Fibroblast of skin of left biceps (primary cell): Measurements from ENCODE around the gene LIG1.
A peak's percentile ranks its signal among the peaks of the same experiment; 100 is the strongest.

Source experiments
- DNase-seq, 2 experiments: peaks; one replicate each; pipeline ENCODE4 v3.0.0-alpha.2; 2013; ENCODE audit warnings: low read depth in 2 of 2

LIG1 gene

DNA sequence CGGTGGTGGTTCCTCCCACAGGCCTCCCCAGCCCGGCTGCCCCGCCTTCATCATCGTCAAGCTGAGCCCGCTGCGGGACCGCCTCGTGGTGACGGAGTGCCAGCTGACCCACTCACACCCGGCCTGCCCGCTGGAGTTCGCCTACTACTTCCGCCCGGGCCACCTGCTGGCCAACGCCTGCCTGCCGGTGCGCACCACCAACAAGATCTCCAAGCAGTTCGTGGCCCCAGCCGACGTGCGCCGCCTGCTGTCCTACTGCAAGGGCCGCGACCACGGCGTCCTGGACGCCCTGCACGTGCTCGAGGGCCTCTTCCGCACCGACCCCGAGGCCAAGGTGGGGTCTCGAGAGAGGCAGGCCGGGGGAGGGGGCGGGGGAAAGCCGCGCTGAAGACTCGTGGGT lies 12.3 kb upstream of the LIG1 start:
- DNase-seq, result no peak

DNA sequence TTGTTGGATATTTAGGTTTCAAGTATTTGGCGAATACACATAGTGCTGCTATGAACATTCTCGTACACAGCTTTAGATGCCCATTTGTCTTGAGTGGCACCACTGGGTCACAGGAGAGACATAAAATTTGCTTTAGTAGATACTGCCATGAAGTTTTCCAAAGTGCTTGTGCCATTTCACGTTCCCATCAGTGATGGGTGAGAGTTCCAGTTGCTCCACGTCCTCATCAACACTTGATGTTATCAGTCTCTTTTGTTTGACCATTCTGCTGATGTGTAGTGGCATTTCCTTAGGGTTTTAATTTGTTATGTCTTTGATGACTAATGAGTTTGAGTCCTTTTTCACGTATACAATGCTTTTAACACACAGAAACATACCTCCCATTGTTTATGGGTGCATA lies 11.4 kb upstream of the LIG1 start:
- no peak for DNase-seq

DNA sequence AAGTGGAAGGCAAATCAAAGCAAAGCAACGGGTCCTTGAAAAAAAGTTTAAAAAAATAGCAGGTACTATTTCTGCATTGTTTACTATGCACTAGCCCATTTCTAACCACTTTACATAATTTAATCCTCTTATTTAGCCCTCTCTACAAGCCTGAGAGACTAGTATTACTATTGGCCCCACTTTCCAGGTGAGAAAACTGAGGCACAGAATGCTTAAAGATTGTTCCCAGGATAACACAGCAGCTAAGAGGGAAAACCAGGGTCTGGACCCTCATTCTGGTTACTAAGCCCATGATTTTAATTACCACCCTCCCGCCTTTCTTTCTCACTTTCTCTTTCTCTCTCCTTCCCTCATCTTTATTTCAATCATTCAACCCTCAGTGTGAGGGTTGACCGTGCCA lies 6.1 kb upstream of the LIG1 start:
- no peak for DNase-seq

DNA sequence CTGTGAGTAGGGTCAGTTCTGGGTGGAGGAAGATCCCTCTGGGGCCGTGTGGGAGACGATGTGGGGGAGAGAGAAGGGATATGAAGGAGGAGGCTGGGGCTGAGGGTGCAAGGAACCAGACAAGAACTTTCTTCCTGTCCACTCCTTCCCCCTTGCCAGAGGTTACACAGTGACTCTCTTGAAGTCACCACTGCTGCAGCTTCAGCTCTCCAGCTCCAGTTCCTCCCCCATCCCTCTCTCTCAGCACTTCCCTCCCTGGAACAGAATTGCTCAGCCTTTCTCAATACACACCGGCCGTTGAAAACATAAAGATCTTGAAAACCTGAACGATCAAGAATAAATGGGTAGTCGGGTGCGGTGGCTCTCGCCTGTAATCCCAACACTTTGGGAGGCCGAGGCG lies 5.4 kb upstream of the LIG1 start:
- no peak for DNase-seq

DNA sequence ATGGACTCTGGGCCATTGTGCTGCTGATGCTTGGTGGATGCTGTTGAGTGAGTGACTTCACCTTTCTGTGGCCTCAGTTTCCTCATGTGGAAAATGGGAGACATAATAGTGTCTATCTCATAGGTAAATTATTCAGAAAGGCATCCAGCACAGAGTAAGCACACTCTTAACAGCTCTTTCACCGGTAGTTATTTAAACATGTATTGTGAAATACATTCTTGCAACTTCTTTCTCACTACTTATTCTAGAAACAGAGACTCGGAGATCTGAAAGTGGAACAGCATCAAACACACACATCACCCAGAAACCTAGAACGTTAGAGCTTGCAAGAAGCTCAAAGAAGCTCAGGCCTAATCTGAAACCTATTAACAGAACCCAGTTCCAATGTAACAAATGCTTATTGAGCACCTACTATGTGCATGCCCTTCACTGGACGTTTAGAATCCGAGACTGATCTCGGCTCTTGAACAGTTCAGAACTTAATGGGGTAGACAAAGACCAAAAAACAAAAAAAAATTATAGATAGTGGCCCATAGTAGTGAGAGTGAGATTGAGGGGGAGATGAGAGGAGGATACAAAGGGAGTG lies 4.4 kb upstream of the LIG1 start:
- no peak for DNase-seq

DNA sequence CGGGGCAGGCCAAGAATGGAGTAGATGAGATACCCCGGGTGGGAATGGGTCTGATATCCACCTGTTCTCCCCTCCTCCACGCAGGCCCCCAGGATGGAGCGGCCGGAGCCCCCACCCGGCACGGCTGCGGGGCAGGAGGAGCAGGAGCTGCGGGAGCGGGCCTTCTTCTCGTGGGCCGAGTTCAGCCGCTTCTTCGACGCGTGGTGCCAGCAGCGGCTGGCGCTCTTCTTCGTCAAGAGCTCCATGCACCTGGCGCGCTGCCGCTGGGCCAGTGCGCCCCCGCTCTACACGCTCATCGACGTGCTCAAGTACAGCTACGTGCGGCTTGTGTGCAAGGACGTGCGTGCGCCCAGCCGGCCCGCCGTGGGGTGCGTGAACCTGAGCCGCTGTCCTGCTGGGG lies 1.6 kb upstream of the LIG1 start:
- DNase-seq, result no peak

DNA sequence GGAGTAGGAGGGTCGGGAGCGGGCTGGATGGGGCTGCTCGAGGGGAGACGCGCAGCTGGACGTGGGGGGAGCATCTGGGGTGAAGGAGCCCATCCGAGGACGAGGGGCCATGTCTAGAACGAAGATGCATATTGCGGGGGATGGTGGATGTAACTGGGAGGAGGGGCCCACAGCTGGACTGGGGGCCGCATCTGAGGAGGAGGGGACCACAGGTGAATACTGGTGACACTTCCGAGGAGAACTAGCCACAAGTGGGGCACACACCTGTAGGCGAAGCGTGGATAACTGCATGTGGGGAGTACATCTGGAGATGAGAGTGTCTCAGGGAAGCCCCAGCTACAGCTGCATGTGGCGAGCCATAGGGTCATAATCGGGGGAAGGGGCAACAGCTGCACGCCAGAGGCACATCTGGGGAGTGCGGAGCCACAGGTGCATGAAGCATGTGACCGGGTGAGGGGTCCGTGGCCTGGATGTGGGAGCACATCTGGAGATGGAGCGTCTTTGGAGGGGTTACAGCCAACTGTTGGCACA lies 738 bp upstream of the LIG1 start:
- no peak for DNase-seq

DNA sequence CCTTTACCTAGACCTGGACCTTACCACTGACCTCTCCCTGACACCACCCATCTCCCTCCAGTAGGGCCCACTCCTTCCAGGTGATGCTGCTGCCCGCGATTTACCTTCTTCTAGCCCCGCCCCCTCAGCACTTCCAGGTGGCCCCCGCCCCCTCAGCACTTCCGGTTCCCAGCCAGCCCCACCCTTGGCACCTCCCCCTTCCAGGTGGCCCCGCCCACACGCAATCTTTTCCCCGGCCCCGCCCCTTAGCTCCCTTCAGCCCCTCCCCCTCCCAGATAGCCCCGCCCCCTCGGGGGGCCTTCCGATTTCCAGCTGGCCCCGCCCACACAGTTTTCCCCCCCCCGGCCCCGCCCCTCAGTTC lies 586 bp downstream of the LIG1 start:
- peak in 1 of 2 experiments; percentile 13 for DNase-seq

DNA sequence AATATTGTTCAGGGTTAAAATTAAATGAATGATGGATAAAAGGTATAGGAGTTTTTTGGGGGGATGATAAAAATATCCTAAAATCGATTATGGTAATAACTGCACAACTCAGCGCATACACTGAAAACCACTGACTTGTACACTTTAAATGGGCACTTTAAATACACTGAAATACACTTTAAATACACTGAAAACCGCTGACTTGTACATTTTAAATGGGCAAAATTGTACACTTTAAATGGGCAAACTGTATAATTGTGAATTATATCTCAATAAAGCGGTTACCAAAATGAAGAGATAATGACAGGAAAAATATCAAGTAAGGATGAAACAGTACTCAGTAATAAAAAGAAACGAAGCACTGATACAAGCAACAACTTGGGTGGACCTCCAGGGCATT lies 1.5 kb downstream of the LIG1 start:
- DNase-seq, result no peak

DNA sequence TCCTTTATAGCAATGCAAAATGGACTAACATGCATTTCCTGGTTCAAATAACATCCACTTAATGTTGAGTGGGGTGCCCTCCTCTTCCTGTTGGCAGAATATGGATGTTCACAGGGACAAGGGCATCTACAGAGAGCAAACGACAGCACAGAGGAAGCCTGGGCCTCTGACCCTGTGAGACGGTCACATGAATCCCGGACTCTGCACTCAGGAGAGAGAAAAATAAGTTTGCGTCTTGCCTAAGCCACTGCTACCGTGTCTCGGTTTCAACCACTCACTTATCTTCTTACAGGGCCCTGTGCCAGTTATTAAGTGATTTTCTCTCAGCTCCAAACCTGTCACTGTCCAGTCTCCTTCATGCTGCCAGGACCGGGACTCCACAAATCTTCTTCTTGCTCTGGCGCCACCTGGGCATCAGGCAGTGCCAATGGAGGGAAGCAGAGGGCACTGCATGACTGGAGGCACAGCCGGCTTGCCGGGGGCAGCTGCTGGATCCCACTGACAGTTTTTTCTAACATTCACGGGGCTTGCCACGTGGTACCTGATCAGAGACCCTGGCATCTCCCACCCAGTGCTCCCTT lies 11.8 kb downstream of the LIG1 start:
- DNase-seq, result no peak

DNA sequence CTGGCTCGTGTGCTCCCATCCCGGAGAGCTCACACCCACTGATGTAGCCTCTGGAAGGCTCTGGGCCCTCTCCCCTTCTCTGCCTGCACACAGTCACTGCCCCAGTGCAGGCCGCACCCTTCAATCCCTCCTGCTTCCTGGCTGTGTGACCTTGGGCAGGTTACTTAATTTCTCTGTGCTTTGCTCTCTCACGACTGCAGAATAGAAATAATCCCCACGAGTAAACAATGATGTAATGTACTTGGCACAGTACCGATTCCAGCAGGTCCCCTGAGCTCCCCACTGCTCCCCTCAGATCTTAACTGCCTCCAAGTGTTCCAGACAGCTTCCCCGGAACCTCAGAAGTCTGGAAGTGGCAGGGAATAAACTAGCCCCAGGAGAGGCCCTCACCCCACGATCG lies 16.1 kb downstream of the LIG1 start:
- no peak for DNase-seq

DNA sequence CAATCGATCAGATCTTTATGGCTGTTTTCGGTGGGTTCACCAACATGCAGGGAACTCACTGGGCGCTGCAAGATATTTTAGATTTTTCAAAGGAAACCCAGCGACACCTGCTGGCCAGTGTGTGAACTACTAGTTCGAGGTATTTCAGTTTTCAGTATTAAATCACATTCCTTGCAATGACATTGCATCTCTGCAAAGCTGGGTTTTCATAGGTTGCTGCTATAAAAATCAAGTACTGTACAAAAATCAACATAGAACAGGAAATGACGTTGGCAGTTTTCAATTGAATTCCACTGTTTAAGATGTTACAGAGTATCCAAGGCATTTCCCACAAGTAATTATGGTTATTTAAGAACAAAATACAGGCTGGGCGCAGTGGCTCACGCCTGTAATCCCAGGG lies 17.6 kb downstream of the LIG1 start:
- DNase-seq, result peak; percentile 10 to 11

DNA sequence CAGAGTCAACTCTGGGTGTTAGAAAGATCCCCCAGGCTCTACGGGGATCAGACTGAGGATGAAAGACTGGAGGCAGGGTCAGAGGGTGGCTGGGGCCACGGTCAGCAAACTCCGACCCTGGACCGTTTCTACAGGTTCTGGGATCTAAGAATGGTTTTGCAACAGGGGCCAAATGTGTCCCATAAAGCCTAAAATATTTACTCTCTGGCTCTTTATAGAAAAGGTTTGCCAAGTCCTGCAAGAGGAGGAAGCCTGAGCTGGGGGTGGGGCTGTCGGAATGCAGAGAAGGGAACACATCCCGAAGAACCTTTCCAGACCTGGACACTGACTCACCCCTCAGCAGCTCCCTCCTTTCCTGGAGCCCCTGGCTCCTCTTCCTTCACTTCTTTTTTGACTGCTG lies 20.7 kb downstream of the LIG1 start:
- no peak for DNase-seq

DNA sequence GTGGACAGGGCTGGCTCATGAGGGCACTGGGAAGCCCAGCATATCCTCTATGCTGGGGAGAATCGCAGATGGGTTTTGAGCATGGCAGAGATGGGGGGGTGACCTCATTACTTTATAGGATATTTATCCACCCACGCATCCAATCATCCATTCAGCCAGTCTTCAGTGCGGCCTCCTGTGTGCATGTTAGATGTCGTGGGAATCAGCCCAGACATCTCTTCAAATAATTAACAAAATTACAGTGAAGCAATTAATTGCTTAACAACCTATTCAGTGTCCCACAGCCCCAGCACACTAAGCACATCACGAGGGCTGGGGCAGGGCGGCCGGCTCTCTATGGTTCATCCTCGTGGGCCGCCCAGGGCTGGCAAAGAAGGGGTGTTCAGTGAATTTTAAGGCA lies 21.6 kb downstream of the LIG1 start:
- no peak for DNase-seq

DNA sequence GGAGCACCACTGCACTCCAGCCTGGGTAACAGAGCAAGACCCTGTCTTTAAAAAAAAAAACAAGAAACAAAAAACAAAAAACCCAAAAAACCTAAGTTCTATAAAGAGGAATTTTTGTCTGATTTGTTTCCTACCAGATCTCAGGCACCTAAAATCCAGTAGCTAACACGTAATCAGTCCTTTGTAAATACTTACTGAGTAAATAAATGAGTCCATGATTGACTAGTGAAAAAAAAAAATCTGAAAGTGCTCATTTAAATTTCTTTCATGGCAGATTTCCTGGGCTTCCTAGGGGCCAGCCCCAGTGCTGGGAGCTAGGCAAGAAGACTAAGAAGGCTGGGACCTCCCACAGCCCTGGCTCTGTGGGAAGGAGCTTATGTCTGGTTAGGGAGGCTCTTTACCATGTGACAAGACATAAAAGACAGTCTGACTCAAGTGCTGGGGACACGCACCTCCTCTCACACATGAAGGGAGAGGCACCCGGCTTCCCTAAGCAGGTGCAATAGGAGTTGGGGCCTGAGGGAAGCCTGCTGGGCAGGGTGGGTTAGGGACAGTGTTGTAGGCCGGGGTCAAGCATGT lies 22.5 kb downstream of the LIG1 start:
- no peak for DNase-seq

DNA sequence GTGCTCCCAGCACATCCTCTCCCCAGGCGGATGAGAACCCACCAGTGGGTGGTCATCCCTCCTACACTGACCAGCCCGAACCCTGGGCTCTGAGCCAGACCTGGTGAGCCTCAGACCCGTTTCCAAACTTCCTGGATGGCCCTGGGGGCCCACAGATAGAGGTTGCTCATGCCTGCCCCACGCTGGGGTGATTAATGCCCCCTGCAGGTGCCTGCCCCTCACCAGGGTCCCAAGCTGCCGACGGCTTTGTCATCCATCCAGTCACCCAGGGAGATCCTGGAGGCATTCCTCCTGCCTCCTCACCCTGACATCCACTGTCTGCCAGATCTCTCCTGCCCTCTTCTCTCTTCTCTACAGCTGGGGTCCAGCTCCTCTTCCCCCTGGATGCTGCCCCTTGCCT lies 31.1 kb downstream of the LIG1 start:
- DNase-seq, result no peak

DNA sequence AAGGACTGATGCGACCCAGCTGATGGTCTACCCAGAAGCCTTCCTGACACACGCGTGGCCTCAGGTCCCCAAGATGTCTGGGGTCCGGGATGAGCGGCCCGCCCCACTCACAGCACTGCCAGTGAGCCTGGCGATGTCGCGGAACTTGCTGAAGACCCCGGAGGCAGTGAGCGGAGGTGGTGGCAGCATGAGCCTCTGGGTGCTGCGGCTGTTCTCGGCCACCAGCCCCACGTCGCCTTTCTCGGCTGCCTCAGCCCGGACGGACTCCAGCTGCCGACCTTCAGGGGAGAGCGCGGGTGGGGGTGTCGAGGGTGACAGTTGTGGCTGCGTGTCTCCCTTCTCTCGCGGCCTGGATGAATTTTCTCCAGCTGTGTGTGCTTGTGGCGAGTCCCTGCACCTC lies 32.7 kb downstream of the LIG1 start:
- no peak for DNase-seq

DNA sequence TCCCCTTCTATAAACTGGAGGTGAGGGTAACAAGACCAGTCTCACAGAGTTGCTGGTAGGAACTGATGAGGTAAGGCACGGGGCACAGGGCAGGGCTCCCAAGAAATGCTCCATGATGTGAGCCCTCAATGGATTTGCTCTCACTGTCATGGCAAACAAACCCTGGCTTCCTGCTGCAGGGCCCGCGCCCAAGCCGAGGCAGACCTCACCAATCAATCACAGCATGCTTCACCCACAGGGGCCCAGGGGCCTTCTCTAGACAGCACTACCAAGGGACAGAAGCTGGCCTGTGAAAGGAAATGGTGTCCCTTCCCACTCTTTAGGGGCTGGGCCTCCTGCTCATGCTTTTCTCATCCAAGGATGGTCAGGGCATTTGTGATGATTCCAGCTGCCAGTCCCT lies 33.6 kb downstream of the LIG1 start:
- no peak for DNase-seq

DNA sequence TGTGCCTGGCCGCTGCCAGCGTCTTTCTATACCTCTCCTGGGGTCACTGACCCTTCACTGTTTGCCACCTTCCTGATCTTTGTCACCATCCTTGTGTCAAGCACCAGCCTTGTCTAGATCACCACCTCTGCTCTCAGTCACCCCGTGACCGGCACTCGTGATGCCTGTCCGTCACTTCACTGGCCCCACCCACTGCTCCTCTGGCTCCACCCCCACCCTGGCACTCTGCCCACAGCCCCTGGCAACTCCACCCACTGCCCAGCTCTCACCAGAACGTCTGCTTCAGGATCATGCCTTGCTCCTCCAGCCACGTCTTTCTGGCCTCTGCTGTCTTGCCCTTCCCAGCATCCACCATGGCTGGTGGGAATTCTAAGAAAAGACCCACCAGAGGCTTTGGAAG lies 34.7 kb downstream of the LIG1 start:
- DNase-seq, result no peak

DNA sequence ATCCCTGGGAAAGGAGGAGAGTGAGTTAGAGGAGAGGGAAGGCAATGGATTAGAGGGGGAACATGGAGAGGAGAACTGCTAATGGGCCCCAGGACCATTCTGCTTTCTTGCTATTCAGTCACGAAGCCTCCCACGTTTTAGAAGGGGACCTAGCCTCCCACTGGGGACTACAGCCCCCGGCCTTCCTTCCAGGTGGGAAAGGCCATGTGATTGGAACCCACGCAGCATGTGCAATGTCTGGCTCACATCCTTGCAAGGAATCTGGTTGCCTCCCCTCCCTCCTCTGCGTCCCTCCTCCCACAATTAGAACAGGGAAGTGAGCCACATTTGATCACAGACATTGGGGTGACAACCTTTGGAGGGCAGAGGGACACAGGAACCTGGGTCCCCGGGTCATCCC lies 37.0 kb downstream of the LIG1 start:
- DNase-seq, result no peak

DNA sequence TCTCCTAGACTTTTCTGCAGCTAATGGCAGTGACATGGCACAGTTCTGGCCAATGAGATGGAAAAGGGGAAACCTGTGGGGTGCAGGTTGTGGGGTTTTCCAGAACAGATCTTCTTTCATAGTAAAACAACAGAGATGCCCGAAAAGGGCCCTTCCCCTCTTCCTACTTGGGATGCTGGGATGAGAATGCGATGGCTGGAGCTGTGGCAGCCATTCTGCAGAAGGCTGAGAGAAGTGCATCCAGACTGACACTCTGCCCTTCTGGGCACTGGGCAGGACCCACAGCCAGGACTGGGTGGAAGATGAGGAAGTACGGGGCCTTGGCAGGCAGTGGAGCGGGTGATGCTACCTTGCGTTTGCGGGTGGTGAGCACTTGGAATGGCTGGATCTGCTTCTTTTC lies 42.6 kb downstream of the LIG1 start:
- no peak for DNase-seq

DNA sequence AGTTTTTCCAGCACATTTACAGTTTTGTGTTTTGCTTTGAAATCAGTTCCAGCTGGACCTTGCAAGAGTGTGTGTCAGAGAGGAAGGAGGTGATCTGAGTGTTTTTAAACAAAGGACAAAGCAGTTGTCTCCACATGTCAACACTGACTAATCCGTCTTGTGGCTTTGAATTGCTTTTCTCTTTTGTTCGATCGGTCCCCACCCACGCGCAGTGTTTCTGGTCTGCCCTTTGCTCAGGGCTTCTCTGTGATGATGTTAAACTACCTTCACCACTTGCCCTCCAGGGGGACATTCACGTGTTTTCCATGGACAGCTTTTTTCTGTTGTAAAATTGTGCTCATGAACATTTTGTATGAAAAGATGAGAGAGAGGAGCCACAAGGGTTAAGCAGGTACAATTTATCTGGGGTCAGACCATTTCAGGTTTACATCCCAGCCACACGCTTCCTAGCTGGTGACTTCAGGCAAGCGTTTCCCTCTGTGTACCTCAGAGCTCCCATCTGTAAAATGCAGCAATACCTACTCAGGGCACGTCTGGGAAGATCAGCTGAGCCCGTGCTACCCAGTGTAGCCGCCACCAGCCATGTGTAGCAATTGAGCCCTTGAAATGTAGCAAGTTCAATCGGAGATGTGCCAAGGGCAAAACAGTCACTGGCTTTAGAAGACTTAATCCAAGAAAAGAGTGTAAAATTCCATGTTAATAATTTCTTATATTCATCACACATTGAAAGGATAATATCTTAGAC lies 46.1 kb downstream of the LIG1 start:
- DNase-seq, result peak in 1 of 2 experiments; percentile 8

DNA sequence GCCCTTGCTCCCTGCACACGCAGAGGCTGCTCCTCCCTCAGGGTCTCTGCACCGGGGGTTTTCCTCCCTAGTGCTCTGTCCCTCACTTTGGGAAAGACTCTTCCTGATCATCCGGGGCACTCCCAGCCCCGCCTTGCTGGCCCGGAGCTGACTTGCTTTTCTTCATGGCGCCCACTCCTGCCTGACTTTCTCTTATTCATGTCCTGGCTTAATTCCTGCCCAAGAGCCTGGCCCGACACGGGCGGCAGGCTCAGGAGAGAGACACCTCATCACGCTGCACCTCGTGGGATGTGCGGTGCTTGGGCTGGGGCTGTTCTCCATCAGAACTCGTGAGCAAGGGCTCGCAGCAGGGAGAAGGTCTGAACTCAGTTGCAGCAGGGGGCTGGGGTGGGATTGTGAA lies 47.7 kb downstream of the LIG1 start:
- DNase-seq, result no peak
